OCI-LY1 (cell line): ENCODE results near the gene TBC1D4.

Experiments used
- H2AFZ ChIP-seq: fragments of 200-600 bp; sonication (generic), shearing (Covaris generic); 2 replicates; pipeline ENCODE4 v1.6.0; 2014; ENCODE audit warnings: antibody characterized with exemption, mild to moderate bottlenecking, low read length
- H3F3A ChIP-seq: fragments of 200-600 bp; sonication (generic), shearing (Covaris generic); 2 replicates; pipeline ENCODE4 v1.6.0; 2014; ENCODE audit warnings: mild to moderate bottlenecking, antibody characterized with exemption, low read length, moderate library complexity; ENCODE audit not compliant: insufficient read depth
- H3K27ac ChIP-seq: fragments of 200-600 bp; sonication (generic); 2 replicates; pipeline ENCODE4 v1.5.1; 2014; ENCODE audit warnings: low read length, mixed run types, mild to moderate bottlenecking, low read depth; ENCODE audit not compliant: poor library complexity, severe bottlenecking
- H3K27me3 ChIP-seq: fragments of 200-600 bp; sonication (generic); 2 replicates; pipeline ENCODE4 v1.6.0; 2014; ENCODE audit warnings: antibody characterized with exemption, mild to moderate bottlenecking, low read length, moderate library complexity; ENCODE audit not compliant: insufficient read depth
- H3K36me3 ChIP-seq: fragments of 200-600 bp; sonication (generic); 2 replicates; pipeline ENCODE4 v1.6.1; 2014; ENCODE audit warnings: mild to moderate bottlenecking, antibody characterized with exemption, low read length, moderate library complexity, mixed read lengths; ENCODE audit not compliant: insufficient read depth
- H3K4me1 ChIP-seq: fragments of 200-600 bp; sonication (generic); 2 replicates; pipeline ENCODE4 v1.5.1; 2014; ENCODE audit warnings: mild to moderate bottlenecking, low read length, moderate library complexity; ENCODE audit not compliant: insufficient read depth, severe bottlenecking
- H3K4me2 ChIP-seq: fragments of 200-600 bp; sonication (generic), shearing (Covaris generic); 2 replicates; pipeline ENCODE4 v1.6.1; 2014; ENCODE audit warnings: low read length
- H3K4me3 ChIP-seq: fragments of 200-600 bp; sonication (generic); 2 replicates; pipeline ENCODE4 v1.5.1; 2014; ENCODE audit warnings: low read length, low read depth, mild to moderate bottlenecking, mixed read lengths; ENCODE audit not compliant: poor library complexity, severe bottlenecking
- H3K79me2 ChIP-seq: fragments of 200-600 bp; shearing (Covaris generic); 2 replicates; pipeline ENCODE4 v1.6.1; 2016; ENCODE audit warnings: mixed run types, low read length, mixed read lengths; ENCODE audit not compliant: insufficient read depth
- H3K9ac ChIP-seq: fragments of 200-600 bp; sonication (generic), shearing (Covaris generic); 2 replicates; pipeline ENCODE4 v1.6.1; 2014; ENCODE audit warnings: mild to moderate bottlenecking, low read length, mixed read lengths
- H3K9me2 ChIP-seq: fragments of 200-600 bp; sonication (generic), shearing (Covaris generic); 2 replicates; pipeline ENCODE4 v1.6.1; 2014; ENCODE audit warnings: low read depth, mild to moderate bottlenecking, low read length, mixed read lengths
- H3K9me3 ChIP-seq: fragments of 200-600 bp; shearing (Covaris generic); 2 replicates; pipeline ENCODE4 v1.6.1; 2014; ENCODE audit warnings: low read length, mixed read lengths
- H4K20me1 ChIP-seq: fragments of 200-600 bp; sonication (generic), shearing (Covaris generic); 2 replicates; pipeline ENCODE4 v1.6.0; 2016; ENCODE audit warnings: mild to moderate bottlenecking, low read length; ENCODE audit not compliant: insufficient read depth
- EZH2 ChIP-seq: fragments of 200-600 bp; sonication (generic), shearing (Covaris generic); IDR thresholded peaks from 2 replicates; pipeline ENCODE4 v1.8.0; 2017; ENCODE audit warnings: borderline replicate concordance, mixed run types, mild to moderate bottlenecking, antibody characterized with exemption, low read length, moderate library complexity, mixed read lengths
- TF ChIP-seq, protein P1 (sequence below): fragments of 200-600 bp; sonication (generic), shearing (Covaris generic); IDR thresholded peaks from 2 replicates; pipeline ENCODE4 v1.5.1; 2017; ENCODE audit warnings: mild to moderate bottlenecking, antibody characterized with exemption, low read length, moderate library complexity, mixed read lengths

TBC1D4 gene

GRCh38 chr13:75375329-75375728, 106.6 kb downstream of the TBC1D4 start:
- Histone ChIP-seq H3K79me2 (no peaks in the 10 kb centered on the region), H3K4me1 (no peaks in the 10 kb centered on the region), H3K9ac (no peak overlapping the region), H3K4me2 (no peak overlapping the region), H3F3A (no peaks in the 10 kb centered on the region), H2AFZ (no peak overlapping the region), H3K9me2 (no peaks in the 10 kb centered on the region), H4K20me1 (no peaks in the 10 kb centered on the region), H3K36me3 (no peaks in the 10 kb centered on the region), H3K27ac (no peak overlapping the region), H3K4me3 (no peak overlapping the region), H3K27me3 (no peaks in the 10 kb centered on the region), H3K9me3 (no peaks in the 10 kb centered on the region)
- TF ChIP-seq EZH2 = no peak
- TF ChIP-seq, protein P1, sequence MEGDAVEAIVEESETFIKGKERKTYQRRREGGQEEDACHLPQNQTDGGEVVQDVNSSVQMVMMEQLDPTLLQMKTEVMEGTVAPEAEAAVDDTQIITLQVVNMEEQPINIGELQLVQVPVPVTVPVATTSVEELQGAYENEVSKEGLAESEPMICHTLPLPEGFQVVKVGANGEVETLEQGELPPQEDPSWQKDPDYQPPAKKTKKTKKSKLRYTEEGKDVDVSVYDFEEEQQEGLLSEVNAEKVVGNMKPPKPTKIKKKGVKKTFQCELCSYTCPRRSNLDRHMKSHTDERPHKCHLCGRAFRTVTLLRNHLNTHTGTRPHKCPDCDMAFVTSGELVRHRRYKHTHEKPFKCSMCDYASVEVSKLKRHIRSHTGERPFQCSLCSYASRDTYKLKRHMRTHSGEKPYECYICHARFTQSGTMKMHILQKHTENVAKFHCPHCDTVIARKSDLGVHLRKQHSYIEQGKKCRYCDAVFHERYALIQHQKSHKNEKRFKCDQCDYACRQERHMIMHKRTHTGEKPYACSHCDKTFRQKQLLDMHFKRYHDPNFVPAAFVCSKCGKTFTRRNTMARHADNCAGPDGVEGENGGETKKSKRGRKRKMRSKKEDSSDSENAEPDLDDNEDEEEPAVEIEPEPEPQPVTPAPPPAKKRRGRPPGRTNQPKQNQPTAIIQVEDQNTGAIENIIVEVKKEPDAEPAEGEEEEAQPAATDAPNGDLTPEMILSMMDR = no peak

DNA sequence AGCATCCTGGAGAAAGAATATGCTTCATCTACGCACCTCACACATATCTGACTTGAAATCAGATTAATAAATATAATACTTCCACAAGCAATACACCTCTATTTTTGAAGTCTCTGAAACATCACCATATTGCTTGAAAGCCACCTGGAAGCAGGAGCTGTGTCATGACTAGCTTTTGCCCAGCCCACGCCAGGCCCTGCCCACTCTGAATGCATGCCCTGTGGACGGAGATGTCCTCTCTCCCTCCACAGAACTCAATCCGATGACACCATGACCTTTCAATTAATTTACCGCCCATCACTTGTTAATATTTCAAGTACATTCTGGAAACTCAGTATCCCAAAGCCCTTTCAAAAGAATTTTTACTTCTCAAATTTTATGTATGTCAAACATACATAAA, 108.0 kb downstream of the TBC1D4 start:
- Histone ChIP-seq H4K20me1 (no peaks in the 10 kb centered on the region), H3K79me2 (no peaks in the 10 kb centered on the region), H3K9me3 (no peaks in the 10 kb centered on the region), H3K9ac (no peak overlapping the region), H3K4me1 (no peaks in the 10 kb centered on the region), H3K27ac (no peak overlapping the region), H3F3A (no peaks in the 10 kb centered on the region), H3K4me2 (no peak overlapping the region), H2AFZ (no peak overlapping the region), H3K36me3 (no peaks in the 10 kb centered on the region), H3K9me2 (no peaks in the 10 kb centered on the region), H3K4me3 (no peak overlapping the region), H3K27me3 (no peaks in the 10 kb centered on the region)
- TF ChIP-seq EZH2 = no peak
- TF ChIP-seq, protein P1 = no peak

DNA sequence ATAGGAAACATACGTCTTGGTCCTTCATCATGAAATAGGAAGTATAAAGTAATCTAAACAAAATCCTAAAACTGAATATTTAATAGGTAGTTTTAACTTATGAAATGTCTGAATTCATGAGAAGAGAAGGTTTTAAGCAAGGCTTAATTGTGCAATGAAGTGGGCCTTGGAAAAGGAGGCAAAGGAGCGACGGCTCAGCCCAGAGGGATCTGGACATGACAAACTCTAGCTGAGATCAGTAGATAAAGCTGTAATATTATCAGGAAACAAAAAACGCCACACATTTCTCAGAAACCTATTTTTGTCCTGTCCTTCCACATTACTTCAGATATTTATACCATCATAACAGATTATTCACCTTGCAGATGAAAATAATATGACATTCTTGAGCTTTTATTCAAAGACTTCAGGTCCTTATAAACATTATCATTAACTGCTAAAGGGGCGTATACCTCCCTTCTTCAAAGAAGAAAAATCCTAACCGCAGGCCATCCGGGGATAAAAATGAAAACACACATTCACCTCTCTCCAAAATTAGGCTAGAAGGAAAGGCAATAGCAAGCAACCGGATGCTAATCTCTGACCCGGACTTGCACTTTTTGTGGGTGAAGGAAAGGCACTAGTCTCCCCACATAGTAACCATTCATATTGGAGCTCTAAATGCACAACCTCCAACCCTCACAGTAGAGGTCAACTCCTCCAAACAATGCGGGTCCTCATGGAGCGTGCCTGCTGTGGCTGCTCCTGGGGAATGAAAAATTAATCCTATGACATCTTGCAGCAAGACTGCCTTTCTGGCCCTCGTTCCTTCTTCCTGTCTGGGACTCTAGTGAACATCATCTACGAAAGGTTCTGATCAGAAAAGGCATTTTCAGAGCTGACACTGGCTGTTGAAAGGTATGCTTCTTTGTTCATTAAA, 108.8 kb downstream of the TBC1D4 start:
- Histone ChIP-seq H3K4me1 (no peaks in the 10 kb centered on the region), H3K9ac (no peak overlapping the region), H3K4me2 (no peak overlapping the region), H3K79me2 (no peaks in the 10 kb centered on the region), H3K36me3 (no peaks in the 10 kb centered on the region), H3K27ac (no peak overlapping the region), H3F3A (no peaks in the 10 kb centered on the region), H2AFZ (no peak overlapping the region), H4K20me1 (no peaks in the 10 kb centered on the region), H3K9me2 (no peaks in the 10 kb centered on the region), H3K9me3 (no peaks in the 10 kb centered on the region), H3K27me3 (no peaks in the 10 kb centered on the region; the same call in 1 of the 2 replicates), H3K4me3 (no peak overlapping the region)
- no peak for TF ChIP-seq EZH2
- TF ChIP-seq, protein P1 = no peak
